ENCODE results near the gene ACOXL.
A peak's percentile ranks its signal among the peaks of the same experiment; 100 is the strongest.

Gene ACOXL

GRCh38 chr2:110796716-110797301, 64.4 kb downstream of the ACOXL start:
- in situ Hi-C loops (cut with MboI; ENCODE audit: low sequenced_read_pairs, unreplicated experiment), result no loop called here
- TF ChIP-seq CTCF (IDR thresholded peaks at IDR 0.05; ENCODE audit: borderline replicate concordance, control extremely low read depth, extremely low read depth, insufficient read depth, missing control alignments), result no peak
- no peak for DNase-seq (ENCODE audit: low spot score)

- in situ Hi-C loops (cut with MboI; ENCODE audit: low sequenced_read_pairs, unreplicated experiment), result no loop called here
- TF ChIP-seq CTCF (IDR thresholded peaks at IDR 0.05; ENCODE audit: borderline replicate concordance, control extremely low read depth, extremely low read depth, insufficient read depth, missing control alignments), result no peak
- no peak for DNase-seq (ENCODE audit: low spot score)
Observed at GRCh38 chr2:110799376-110799775, 67.0 kb downstream of the ACOXL start.

- no peak for TF ChIP-seq CTCF (IDR thresholded peaks at IDR 0.05; ENCODE audit: borderline replicate concordance, control extremely low read depth, extremely low read depth, insufficient read depth, missing control alignments)
- in situ Hi-C loops (cut with MboI; ENCODE audit: low sequenced_read_pairs, unreplicated experiment), result loop anchor here (25.0 kb wide), 1 partner anchor 661 kb away; no protein-coding TSS in a partner anchor
- DNase-seq (ENCODE audit: low spot score), result no peak
Observed at GRCh38 chr2:110800611-110801402, 68.4 kb downstream of the ACOXL start.

- in situ Hi-C loops (cut with MboI; ENCODE audit: low sequenced_read_pairs, unreplicated experiment), result loop anchor here (25.0 kb wide), 1 partner anchor 660 kb away; no protein-coding TSS in a partner anchor
- DNase-seq (ENCODE audit: low spot score), result no peak
- TF ChIP-seq CTCF (IDR thresholded peaks at IDR 0.05; ENCODE audit: borderline replicate concordance, control extremely low read depth, extremely low read depth, insufficient read depth, missing control alignments), result no peak
Observed at GRCh38 chr2:110802208-110802932, 70.0 kb downstream of the ACOXL start.

GRCh38 chr2:110804433-110804832, 72.1 kb downstream of the ACOXL start:
- TF ChIP-seq CTCF (IDR thresholded peaks at IDR 0.05; ENCODE audit: borderline replicate concordance, control extremely low read depth, extremely low read depth, insufficient read depth, missing control alignments), result no peak
- in situ Hi-C loops (cut with MboI; ENCODE audit: low sequenced_read_pairs, unreplicated experiment), result loop anchor here (25.0 kb wide), 1 partner anchor 658 kb away; no protein-coding TSS in a partner anchor
- DNase-seq (ENCODE audit: low spot score), result no peak

- in situ Hi-C loops (cut with MboI; ENCODE audit: low sequenced_read_pairs, unreplicated experiment), result loop anchor here (25.0 kb wide), 1 partner anchor 657 kb away; no protein-coding TSS in a partner anchor
- DNase-seq (ENCODE audit: low spot score), result peak; percentile 70
- no peak for TF ChIP-seq CTCF (IDR thresholded peaks at IDR 0.05; ENCODE audit: borderline replicate concordance, control extremely low read depth, extremely low read depth, insufficient read depth, missing control alignments)
Observed at GRCh38 chr2:110804915-110805314, 72.5 kb downstream of the ACOXL start.

Measured in GM13976 (cell line).